Measurements from ENCODE around the gene DEUP1.

Gene DEUP1

GRCh38 chr11:93481279-93481678 lies 150.7 kb downstream of the DEUP1 start:
- no peak for DNase-seq (ENCODE audit: low spot score)
- in situ Hi-C loops (cut with MboI; ENCODE audit: low pct_unique_long_range_greater_than_20kb, low sequenced_read_pairs, unreplicated experiment): no loop called here
- no peak for TF ChIP-seq CTCF (IDR thresholded peaks at IDR 0.05; ENCODE audit: extremely low read depth, insufficient read depth, missing control alignments)

- in situ Hi-C loops (cut with MboI; ENCODE audit: low pct_unique_long_range_greater_than_20kb, low sequenced_read_pairs, unreplicated experiment): no loop called here
- no peak for DNase-seq (ENCODE audit: low spot score)
- TF ChIP-seq CTCF (IDR thresholded peaks at IDR 0.05; ENCODE audit: extremely low read depth, insufficient read depth, missing control alignments): no peak
These were observed 151.2 kb downstream of the DEUP1 start for GRCh38 chr11:93481696-93482095.

GRCh38 chr11:93482556-93482955 lies 152.0 kb downstream of the DEUP1 start:
- in situ Hi-C loops (cut with MboI; ENCODE audit: low pct_unique_long_range_greater_than_20kb, low sequenced_read_pairs, unreplicated experiment): no loop called here
- TF ChIP-seq CTCF (IDR thresholded peaks at IDR 0.05; ENCODE audit: extremely low read depth, insufficient read depth, missing control alignments): no peak
- no peak for DNase-seq (ENCODE audit: low spot score)

GRCh38 chr11:93484716-93485115 lies 154.2 kb downstream of the DEUP1 start:
- no peak for TF ChIP-seq CTCF (IDR thresholded peaks at IDR 0.05; ENCODE audit: extremely low read depth, insufficient read depth, missing control alignments)
- in situ Hi-C loops (cut with MboI; ENCODE audit: low pct_unique_long_range_greater_than_20kb, low sequenced_read_pairs, unreplicated experiment): no loop called here
- DNase-seq (ENCODE audit: low spot score): no peak

GRCh38 chr11:93485983-93486382 lies 155.4 kb downstream of the DEUP1 start:
- in situ Hi-C loops (cut with MboI; ENCODE audit: low pct_unique_long_range_greater_than_20kb, low sequenced_read_pairs, unreplicated experiment): no loop called here
- no peak for TF ChIP-seq CTCF (IDR thresholded peaks at IDR 0.05; ENCODE audit: extremely low read depth, insufficient read depth, missing control alignments)
- DNase-seq (ENCODE audit: low spot score): no peak

GRCh38 chr11:93487032-93487483 lies 156.5 kb downstream of the DEUP1 start:
- in situ Hi-C loops (cut with MboI; ENCODE audit: low pct_unique_long_range_greater_than_20kb, low sequenced_read_pairs, unreplicated experiment): no loop called here
- no peak for TF ChIP-seq CTCF (IDR thresholded peaks at IDR 0.05; ENCODE audit: extremely low read depth, insufficient read depth, missing control alignments)
- no peak for DNase-seq (ENCODE audit: low spot score)
